ENCODE measurements around the gene LTB.

The LTB gene

GRCh38 chr6:31531771-31532643, 50.2 kb downstream of the LTB start:
- no peak for DNase-seq (ENCODE audit: low read depth in 2 of 2, low spot score in 1 of 2)

GRCh38 chr6:31531162-31531561, 51.1 kb downstream of the LTB start:
- no peak for DNase-seq (ENCODE audit: low read depth in 2 of 2, low spot score in 1 of 2)

GRCh38 chr6:31530659-31531058, 51.6 kb downstream of the LTB start:
- no peak for DNase-seq (ENCODE audit: low read depth in 2 of 2, low spot score in 1 of 2)

Measured in stimulated activated CD8-positive, alpha-beta memory T cell treated with anti-CD3 and anti-CD28 coated beads, Interleukin-4, amount 100 ng/mL, for 1 hour (primary cell).